ENCODE data around the gene ARIH2.

Gene ARIH2

GRCh38 chr3:49025005-49025792 lies 106.6 kb downstream of the ARIH2 start:
- peaks cover 24 to 31% of the 10 kb centered on the region in 2 donors for H3K4me1 ChIP-seq (ENCODE audit: control insufficient read depth in 2 of 2, insufficient read depth in 2 of 2, low read length in 2 of 2)
- no peak overlapping the region for H3K9ac ChIP-seq (ENCODE audit: low read depth in 1 of 2, low read length in 2 of 2)
- no peaks in the 10 kb centered on the region for H3K27me3 ChIP-seq (ENCODE audit: control insufficient read depth in 2 of 2, insufficient read depth in 2 of 2, low read length in 2 of 2)
- H3K4me3 ChIP-seq (ENCODE audit: low read length in 2 of 2) = no peak overlapping the region
- peaks cover 29 to 46% of the 10 kb centered on the region in 2 donors for H3K36me3 ChIP-seq (ENCODE audit: control insufficient read depth in 2 of 2, insufficient read depth in 2 of 2, low read length in 2 of 2)
- H3K27ac ChIP-seq (ENCODE audit: low read depth in 2 of 2, low read length in 2 of 2) = no peak overlapping the region
- H3K9me3 ChIP-seq (ENCODE audit: control insufficient read depth in 2 of 2, low read length in 2 of 2) = no peaks in the 10 kb centered on the region

GRCh38 chr3:49025793-49026520 lies 107.3 kb downstream of the ARIH2 start:
- Histone ChIP-seq H3K9ac (ENCODE audit: low read depth in 1 of 2, low read length in 2 of 2) (no peak overlapping the region), H3K4me3 (ENCODE audit: low read length in 2 of 2) (no peak overlapping the region), H3K27me3 (ENCODE audit: control insufficient read depth in 2 of 2, insufficient read depth in 2 of 2, low read length in 2 of 2) (no peaks in the 10 kb centered on the region), H3K9me3 (ENCODE audit: control insufficient read depth in 2 of 2, low read length in 2 of 2) (no peaks in the 10 kb centered on the region), H3K4me1 (ENCODE audit: control insufficient read depth in 2 of 2, insufficient read depth in 2 of 2, low read length in 2 of 2) (peaks cover 19 to 28% of the 10 kb centered on the region in 2 donors), H3K36me3 (ENCODE audit: control insufficient read depth in 2 of 2, insufficient read depth in 2 of 2, low read length in 2 of 2) (peaks cover 35 to 51% of the 10 kb centered on the region in 2 donors), H3K27ac (ENCODE audit: low read depth in 2 of 2, low read length in 2 of 2) (no peak overlapping the region)

- H3K4me1 ChIP-seq (ENCODE audit: control insufficient read depth in 2 of 2, insufficient read depth in 2 of 2, low read length in 2 of 2) = peaks cover 19 to 28% of the 10 kb centered on the region in 2 donors
- H3K36me3 ChIP-seq (ENCODE audit: control insufficient read depth in 2 of 2, insufficient read depth in 2 of 2, low read length in 2 of 2) = peaks cover 37 to 57% of the 10 kb centered on the region in 2 donors
- H3K9ac ChIP-seq (ENCODE audit: low read depth in 1 of 2, low read length in 2 of 2) = no peak overlapping the region
- no peak overlapping the region for H3K4me3 ChIP-seq (ENCODE audit: low read length in 2 of 2)
- H3K27ac ChIP-seq (ENCODE audit: low read depth in 2 of 2, low read length in 2 of 2) = no peak overlapping the region
- H3K27me3 ChIP-seq (ENCODE audit: control insufficient read depth in 2 of 2, insufficient read depth in 2 of 2, low read length in 2 of 2) = no peaks in the 10 kb centered on the region
- H3K9me3 ChIP-seq (ENCODE audit: control insufficient read depth in 2 of 2, low read length in 2 of 2) = no peaks in the 10 kb centered on the region
These were observed 107.9 kb downstream of the ARIH2 start for GRCh38 chr3:49026536-49026935.

GRCh38 chr3:49027634-49028033 lies 109.0 kb downstream of the ARIH2 start:
- Histone ChIP-seq H3K9me3 (ENCODE audit: control insufficient read depth in 2 of 2, low read length in 2 of 2) (no peaks in the 10 kb centered on the region), H3K4me3 (ENCODE audit: low read length in 2 of 2) (no peak overlapping the region), H3K36me3 (ENCODE audit: control insufficient read depth in 2 of 2, insufficient read depth in 2 of 2, low read length in 2 of 2) (peaks cover 48 to 68% of the 10 kb centered on the region in 2 donors), H3K27ac (ENCODE audit: low read depth in 2 of 2, low read length in 2 of 2) (no peak overlapping the region), H3K27me3 (ENCODE audit: control insufficient read depth in 2 of 2, insufficient read depth in 2 of 2, low read length in 2 of 2) (no peaks in the 10 kb centered on the region), H3K4me1 (ENCODE audit: control insufficient read depth in 2 of 2, insufficient read depth in 2 of 2, low read length in 2 of 2) (peaks cover 17 to 27% of the 10 kb centered on the region in 2 donors), H3K9ac (ENCODE audit: low read depth in 1 of 2, low read length in 2 of 2) (no peak overlapping the region)

- H3K36me3 ChIP-seq (ENCODE audit: control insufficient read depth in 2 of 2, insufficient read depth in 2 of 2, low read length in 2 of 2) = peaks cover 54 to 71% of the 10 kb centered on the region in 2 donors
These were observed 109.6 kb downstream of the ARIH2 start for GRCh38 chr3:49028298-49028672.

GRCh38 chr3:49028673-49029562 lies 110.3 kb downstream of the ARIH2 start, which contains the start of gene IMPDH2:
Gene IMPDH2 (minus strand): TSS chr3:49029398. CDS start chr3:49029350, 48 bp downstream.
- peaks cover 11 to 19% of the 10 kb centered on the region in 2 donors for H3K4me1 ChIP-seq (ENCODE audit: control insufficient read depth in 2 of 2, insufficient read depth in 2 of 2, low read length in 2 of 2)
- H3K27ac ChIP-seq (ENCODE audit: low read depth in 2 of 2, low read length in 2 of 2) = peak within 1 kb of the TSS; percentile 67 to 91
- H3K27me3 ChIP-seq (ENCODE audit: control insufficient read depth in 2 of 2, insufficient read depth in 2 of 2, low read length in 2 of 2) = no peaks in the 10 kb centered on the region
- H3K9me3 ChIP-seq (ENCODE audit: control insufficient read depth in 2 of 2, low read length in 2 of 2) = no peaks in the 10 kb centered on the region
- peaks cover 54 to 72% of the 10 kb centered on the region in 2 donors for H3K36me3 ChIP-seq (ENCODE audit: control insufficient read depth in 2 of 2, insufficient read depth in 2 of 2, low read length in 2 of 2)
- H3K4me3 ChIP-seq (ENCODE audit: low read length in 2 of 2) = peak within 1 kb of the TSS; percentile 62 to 79
- H3K9ac ChIP-seq (ENCODE audit: low read depth in 1 of 2, low read length in 2 of 2) = peak within 1 kb of the TSS; percentile 87 to 93

More at GRCh38 chr3:49028298-49028672, 109.6 kb downstream of the ARIH2 start:
- Histone ChIP-seq H3K9me3 (ENCODE audit: control insufficient read depth in 2 of 2, low read length in 2 of 2) (no peaks in the 10 kb centered on the region), H3K27ac (ENCODE audit: low read depth in 2 of 2, low read length in 2 of 2) (peak overlapping the region in 1 of 2 donors; percentile 91), H3K4me1 (ENCODE audit: control insufficient read depth in 2 of 2, insufficient read depth in 2 of 2, low read length in 2 of 2) (peaks cover 11 to 20% of the 10 kb centered on the region in 2 donors), H3K9ac (ENCODE audit: low read depth in 1 of 2, low read length in 2 of 2) (peak overlapping the region; percentile 87 to 93), H3K4me3 (ENCODE audit: low read length in 2 of 2) (peak overlapping the region; percentile 62 to 79), H3K27me3 (ENCODE audit: control insufficient read depth in 2 of 2, insufficient read depth in 2 of 2, low read length in 2 of 2) (no peaks in the 10 kb centered on the region)

- peaks cover 11 to 19% of the 10 kb centered on the region in 2 donors for H3K4me1 ChIP-seq (ENCODE audit: control insufficient read depth in 2 of 2, insufficient read depth in 2 of 2, low read length in 2 of 2)
- H3K36me3 ChIP-seq (ENCODE audit: control insufficient read depth in 2 of 2, insufficient read depth in 2 of 2, low read length in 2 of 2) = peaks cover 49 to 71% of the 10 kb centered on the region in 2 donors
- H3K27ac ChIP-seq (ENCODE audit: low read depth in 2 of 2, low read length in 2 of 2) = peak overlapping the region; percentile 67 to 91
- peak overlapping the region in 1 of 2 donors; percentile 79 for H3K4me3 ChIP-seq (ENCODE audit: low read length in 2 of 2)
- no peaks in the 10 kb centered on the region for H3K27me3 ChIP-seq (ENCODE audit: control insufficient read depth in 2 of 2, insufficient read depth in 2 of 2, low read length in 2 of 2)
- H3K9ac ChIP-seq (ENCODE audit: low read depth in 1 of 2, low read length in 2 of 2) = peak overlapping the region; percentile 72 to 87
- no peaks in the 10 kb centered on the region for H3K9me3 ChIP-seq (ENCODE audit: control insufficient read depth in 2 of 2, low read length in 2 of 2)
These were observed 110.9 kb downstream of the ARIH2 start for GRCh38 chr3:49029563-49029884.

- no peak overlapping the region for H3K27ac ChIP-seq (ENCODE audit: low read depth in 2 of 2, low read length in 2 of 2)
- no peak overlapping the region for H3K4me3 ChIP-seq (ENCODE audit: low read length in 2 of 2)
- no peaks in the 10 kb centered on the region for H3K27me3 ChIP-seq (ENCODE audit: control insufficient read depth in 2 of 2, insufficient read depth in 2 of 2, low read length in 2 of 2)
- peaks cover 11 to 19% of the 10 kb centered on the region in 2 donors for H3K4me1 ChIP-seq (ENCODE audit: control insufficient read depth in 2 of 2, insufficient read depth in 2 of 2, low read length in 2 of 2)
- H3K9me3 ChIP-seq (ENCODE audit: control insufficient read depth in 2 of 2, low read length in 2 of 2) = no peaks in the 10 kb centered on the region
- peaks cover 43 to 68% of the 10 kb centered on the region in 2 donors for H3K36me3 ChIP-seq (ENCODE audit: control insufficient read depth in 2 of 2, insufficient read depth in 2 of 2, low read length in 2 of 2)
- no peak overlapping the region for H3K9ac ChIP-seq (ENCODE audit: low read depth in 1 of 2, low read length in 2 of 2)
These were observed 111.7 kb downstream of the ARIH2 start for GRCh38 chr3:49030321-49030720.

GRCh38 chr3:49032646-49033304 lies 114.1 kb downstream of the ARIH2 start:
- Histone ChIP-seq H3K4me1 (ENCODE audit: control insufficient read depth in 2 of 2, insufficient read depth in 2 of 2, low read length in 2 of 2) (peaks cover 11 to 16% of the 10 kb centered on the region in 2 donors), H3K27me3 (ENCODE audit: control insufficient read depth in 2 of 2, insufficient read depth in 2 of 2, low read length in 2 of 2) (no peaks in the 10 kb centered on the region), H3K9ac (ENCODE audit: low read depth in 1 of 2, low read length in 2 of 2) (no peak overlapping the region), H3K9me3 (ENCODE audit: control insufficient read depth in 2 of 2, low read length in 2 of 2) (no peaks in the 10 kb centered on the region), H3K36me3 (ENCODE audit: control insufficient read depth in 2 of 2, insufficient read depth in 2 of 2, low read length in 2 of 2) (peaks cover 34 to 52% of the 10 kb centered on the region in 2 donors), H3K4me3 (ENCODE audit: low read length in 2 of 2) (no peak overlapping the region), H3K27ac (ENCODE audit: low read depth in 2 of 2, low read length in 2 of 2) (no peak overlapping the region)
